HCT116 (cell line): Measurements from ENCODE around the gene PARP12.

ENCODE experiments used
- POLR2A ChIP-seq: IDR thresholded peaks from 2 replicates; pipeline ENCODE4 v1.7.0; 2011; ENCODE audit warnings: borderline replicate concordance; ENCODE audit not compliant: insufficient read depth, insufficient read length; ENCODE audit errors: extremely low read depth
- POLR2AphosphoS5 ChIP-seq: IDR thresholded peaks from 2 replicates; pipeline ENCODE4 v1.6.1; 2011; ENCODE audit warnings: mild to moderate bottlenecking, low read depth, low read length, moderate library complexity
- RAD21 ChIP-seq: IDR thresholded peaks from 2 replicates; pipeline ENCODE4 v1.6.1; 2012; ENCODE audit warnings: low read depth, mild to moderate bottlenecking
- TF ChIP-seq, protein P1 (sequence below), 3 experiments: fragments of 200-600 bp in 1 of 3; sonication (generic) in 1 of 3; IDR thresholded peaks in 2 of 3; conservative IDR thresholded peaks in 1 of 3; 2 replicates each; pipeline ENCODE4 v1.5.1; 2012 to 2017; ENCODE audit warnings: low read depth in 2 of 3, low read length in 2 of 3, antibody characterized with exemption in 1 of 3, borderline replicate concordance in 1 of 3, control low read depth in 1 of 3, mild to moderate bottlenecking in 1 of 3, mixed read lengths in 1 of 3, mixed run types in 1 of 3, moderate library complexity in 1 of 3; ENCODE audit not compliant: insufficient read depth in 1 of 3
- TF ChIP-seq, protein P2 (sequence below): IDR thresholded peaks from 2 replicates; pipeline ENCODE4 v1.6.1; 2011; ENCODE audit warnings: mild to moderate bottlenecking, low read length, moderate library complexity; ENCODE audit not compliant: insufficient replicate concordance; ENCODE audit errors: extremely low read depth
- TF ChIP-seq, protein P3 (sequence below): IDR thresholded peaks from 2 replicates; pipeline ENCODE4 v1.6.1; 2012

DNA sequence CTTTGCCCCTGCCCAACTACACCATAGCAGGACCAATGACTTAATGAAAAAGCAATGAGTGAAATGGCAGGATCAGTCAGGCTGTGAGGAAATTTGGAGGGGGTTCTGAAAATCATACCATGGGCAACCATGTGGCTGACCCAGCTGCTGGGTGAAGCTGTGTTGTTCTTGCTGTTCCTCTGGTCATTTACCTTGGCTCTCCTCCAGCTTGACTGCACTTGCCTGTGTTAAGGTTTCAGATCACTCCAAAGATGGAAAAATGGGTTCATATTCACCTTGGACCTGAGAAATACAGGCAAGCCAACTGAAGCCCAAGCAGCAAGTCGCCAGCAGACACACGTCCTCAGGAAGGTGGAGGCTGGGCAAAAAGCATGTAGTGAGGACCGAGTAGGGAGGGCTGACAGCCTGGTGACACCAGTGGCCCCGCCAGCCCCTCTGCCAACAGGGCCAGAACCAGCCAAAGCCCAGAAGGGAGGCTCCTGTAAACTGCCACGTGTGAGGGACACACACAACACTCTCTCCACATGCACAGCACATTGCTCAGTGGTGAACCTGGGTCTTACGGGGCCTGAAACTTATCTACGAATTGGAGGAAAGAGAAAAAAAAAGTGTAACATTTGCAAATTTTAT lies 40.1 kb downstream of the PARP12 start:
- TF ChIP-seq POLR2AphosphoS5 (no peak), POLR2A (no peak), RAD21 (no peak)
- TF ChIP-seq, protein P1, sequence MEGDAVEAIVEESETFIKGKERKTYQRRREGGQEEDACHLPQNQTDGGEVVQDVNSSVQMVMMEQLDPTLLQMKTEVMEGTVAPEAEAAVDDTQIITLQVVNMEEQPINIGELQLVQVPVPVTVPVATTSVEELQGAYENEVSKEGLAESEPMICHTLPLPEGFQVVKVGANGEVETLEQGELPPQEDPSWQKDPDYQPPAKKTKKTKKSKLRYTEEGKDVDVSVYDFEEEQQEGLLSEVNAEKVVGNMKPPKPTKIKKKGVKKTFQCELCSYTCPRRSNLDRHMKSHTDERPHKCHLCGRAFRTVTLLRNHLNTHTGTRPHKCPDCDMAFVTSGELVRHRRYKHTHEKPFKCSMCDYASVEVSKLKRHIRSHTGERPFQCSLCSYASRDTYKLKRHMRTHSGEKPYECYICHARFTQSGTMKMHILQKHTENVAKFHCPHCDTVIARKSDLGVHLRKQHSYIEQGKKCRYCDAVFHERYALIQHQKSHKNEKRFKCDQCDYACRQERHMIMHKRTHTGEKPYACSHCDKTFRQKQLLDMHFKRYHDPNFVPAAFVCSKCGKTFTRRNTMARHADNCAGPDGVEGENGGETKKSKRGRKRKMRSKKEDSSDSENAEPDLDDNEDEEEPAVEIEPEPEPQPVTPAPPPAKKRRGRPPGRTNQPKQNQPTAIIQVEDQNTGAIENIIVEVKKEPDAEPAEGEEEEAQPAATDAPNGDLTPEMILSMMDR (IDR thresholded peaks at IDR 0.05 in 2 of 3, conservative IDR thresholded peaks at IDR 0.05 in 1 of 3; ENCODE audit: borderline replicate concordance in 1 of 3, insufficient read depth in 1 of 3, low read depth in 2 of 3, low read length in 2 of 3), result no peak
- TF ChIP-seq, protein P2, sequence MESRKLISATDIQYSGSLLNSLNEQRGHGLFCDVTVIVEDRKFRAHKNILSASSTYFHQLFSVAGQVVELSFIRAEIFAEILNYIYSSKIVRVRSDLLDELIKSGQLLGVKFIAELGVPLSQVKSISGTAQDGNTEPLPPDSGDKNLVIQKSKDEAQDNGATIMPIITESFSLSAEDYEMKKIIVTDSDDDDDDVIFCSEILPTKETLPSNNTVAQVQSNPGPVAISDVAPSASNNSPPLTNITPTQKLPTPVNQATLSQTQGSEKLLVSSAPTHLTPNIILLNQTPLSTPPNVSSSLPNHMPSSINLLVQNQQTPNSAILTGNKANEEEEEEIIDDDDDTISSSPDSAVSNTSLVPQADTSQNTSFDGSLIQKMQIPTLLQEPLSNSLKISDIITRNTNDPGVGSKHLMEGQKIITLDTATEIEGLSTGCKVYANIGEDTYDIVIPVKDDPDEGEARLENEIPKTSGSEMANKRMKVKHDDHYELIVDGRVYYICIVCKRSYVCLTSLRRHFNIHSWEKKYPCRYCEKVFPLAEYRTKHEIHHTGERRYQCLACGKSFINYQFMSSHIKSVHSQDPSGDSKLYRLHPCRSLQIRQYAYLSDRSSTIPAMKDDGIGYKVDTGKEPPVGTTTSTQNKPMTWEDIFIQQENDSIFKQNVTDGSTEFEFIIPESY, result no peak
- TF ChIP-seq, protein P3, sequence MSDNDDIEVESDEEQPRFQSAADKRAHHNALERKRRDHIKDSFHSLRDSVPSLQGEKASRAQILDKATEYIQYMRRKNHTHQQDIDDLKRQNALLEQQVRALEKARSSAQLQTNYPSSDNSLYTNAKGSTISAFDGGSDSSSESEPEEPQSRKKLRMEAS, result no peak
